Gastrocnemius medialis (tissue), 4 donors: ENCODE results near the gene RNF222.

Experiments
- CTCF ChIP-seq, 5 experiments: fragments of 450-650 bp in 3 of 5; fragments of 200-600 bp in 2 of 5; sonication (generic) in 2 of 5; IDR thresholded peaks in 4 of 5; conservative IDR thresholded peaks in 1 of 5; 1 replicate in 4 of 5; 2 replicates in 1 of 5; pipeline ENCODE4 v1.5.1; 2016 to 2019; ENCODE audit warnings: antibody characterized with exemption in 5 of 5, mild to moderate bottlenecking in 3 of 5, moderate library complexity in 3 of 5
- POLR2A ChIP-seq, 2 donors: fragments of 450-650 bp; IDR thresholded peaks; one replicate each; pipeline ENCODE4 v1.6.1; 2017; ENCODE audit warnings: antibody characterized with exemption in 2 of 2, mild to moderate bottlenecking in 2 of 2, moderate library complexity in 2 of 2

DNA sequence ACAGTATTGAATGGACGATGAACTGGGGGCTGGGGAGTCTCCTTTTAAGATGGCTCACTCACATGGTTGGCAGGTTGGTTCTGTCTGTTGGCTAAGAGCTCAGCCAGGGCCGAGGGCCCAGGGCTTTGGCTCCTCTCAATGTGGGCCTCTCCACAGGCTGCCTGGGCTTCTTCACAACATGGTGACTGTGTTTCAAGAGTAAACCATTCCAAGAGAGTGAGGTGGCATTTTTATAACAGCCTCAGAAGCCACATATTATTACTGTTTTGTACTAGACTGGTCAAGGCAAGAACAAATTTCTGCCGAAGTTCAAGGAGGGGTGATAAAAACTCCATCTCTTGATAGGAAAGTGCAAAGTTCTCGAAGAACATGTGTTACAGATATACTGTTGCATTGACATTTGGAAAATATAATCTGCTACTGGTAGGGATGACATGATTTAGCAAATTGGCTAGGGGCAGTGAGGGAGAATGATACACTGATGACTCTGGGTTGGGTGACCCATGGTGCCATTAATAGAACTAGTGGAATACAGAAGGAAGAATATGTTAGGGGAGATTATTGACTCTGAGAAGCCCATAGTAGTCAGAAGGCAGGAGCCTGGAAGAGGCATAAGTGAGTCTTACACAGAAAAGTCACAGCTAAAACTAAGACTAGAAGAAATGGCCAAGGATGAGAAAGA, 34.8 kb downstream of the RNF222 start:
- TF ChIP-seq CTCF (IDR thresholded peaks at IDR 0.05 in 4 of 5, conservative IDR thresholded peaks at IDR 0.05 in 1 of 5) (no peak), POLR2A (IDR thresholded peaks at IDR 0.05) (no peak)
